Gastroesophageal sphincter (tissue), 3 donors: ENCODE measurements around the gene JMY.

Experiments used
- CTCF ChIP-seq, 4 experiments: fragments of 200-600 bp in 2 of 4; fragments of 450-650 bp in 2 of 4; sonication (generic) in 1 of 4; IDR thresholded peaks; one replicate each; pipeline ENCODE4 v1.5.1; 2017 to 2019; ENCODE audit warnings: antibody characterized with exemption in 4 of 4, mild to moderate bottlenecking in 2 of 4, moderate library complexity in 2 of 4
- EP300 ChIP-seq: sonication (generic); formaldehyde crosslinking; IDR thresholded peaks from one replicate; pipeline ENCODE4 v1.6.1; 2017; ENCODE audit warnings: antibody characterized with exemption, mild to moderate bottlenecking
- POLR2A ChIP-seq, 2 donors: fragments of 450-650 bp; IDR thresholded peaks; one replicate each; pipeline ENCODE4 v1.6.1; 2017; ENCODE audit warnings: antibody characterized with exemption in 2 of 2, mild to moderate bottlenecking in 2 of 2, moderate library complexity in 1 of 2

DNA sequence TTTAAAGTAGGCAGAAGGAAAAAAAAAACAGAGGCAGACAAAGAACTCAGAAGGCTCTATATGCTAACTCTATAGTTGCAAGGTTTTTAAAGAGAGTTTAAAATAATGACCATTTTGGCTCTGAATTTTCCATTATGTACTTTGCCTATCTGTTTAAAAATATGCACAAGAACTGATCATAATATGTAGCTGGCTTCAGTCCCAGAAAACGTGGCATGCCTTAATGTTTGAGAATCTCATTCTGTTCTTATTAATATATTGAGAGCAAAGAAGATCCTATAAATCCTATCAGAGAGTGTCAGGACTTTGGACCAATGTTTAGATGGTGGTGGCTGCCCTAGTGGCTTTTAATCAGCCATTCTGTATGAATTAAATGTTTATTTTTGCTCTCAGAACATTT lies 121.5 kb downstream of the JMY start:
- no peak for TF ChIP-seq POLR2A (IDR thresholded peaks at IDR 0.05)
- TF ChIP-seq CTCF (IDR thresholded peaks at IDR 0.05) = no peak
- no peak for TF ChIP-seq EP300
